ENCODE measurements around the gene BRD3. TPM values are rescaled to one million over a fixed set of nuclear protein-coding genes. Genes with fewer than 3 reads are reported as not detected.

The BRD3 gene
- total and polyA plus RNA-seq, 2 of the 8 experiments (the other 6 are each of a cell fraction or from before 2014, with no cell fraction given): 31.0 to 82.7 TPM

DNA sequence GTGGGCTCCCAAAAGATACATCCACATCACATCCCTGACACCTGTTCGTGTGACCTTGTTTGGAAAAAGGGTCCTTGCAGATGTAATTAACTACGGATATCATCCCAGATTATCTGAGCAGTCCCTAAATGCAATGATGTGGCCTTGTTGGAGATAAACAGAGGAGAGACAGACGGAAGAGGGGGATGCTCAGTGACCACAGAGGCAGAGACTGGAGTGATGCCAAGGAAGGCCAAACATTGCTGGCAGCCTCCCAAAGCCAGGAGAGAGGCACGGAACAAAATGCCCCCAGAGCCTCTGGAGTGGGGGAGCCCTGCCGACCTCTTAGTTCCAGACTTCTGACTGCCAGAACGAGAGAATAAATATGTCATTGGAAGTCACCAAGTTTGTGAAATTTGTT is 60.7 kb downstream of the BRD3 start:
- Histone ChIP-seq H4K8ac (ENCODE audit: extremely low read depth, insufficient read depth, low read length) (no peak overlapping the region), H3K36me3 (ENCODE audit: control insufficient read depth in 2 of 4, insufficient read depth in 4 of 4, low read length in 3 of 4) (no peaks in the 10 kb centered on the region), H2AFZ (ENCODE audit: low read length) (no peak overlapping the region), H2BK120ac (replicated peaks; ENCODE audit: low read depth, low read length) (no peak overlapping the region), H3K4me1 (replicated peaks in 1 of 4; ENCODE audit: control insufficient read depth in 3 of 4, insufficient read depth in 4 of 4, low read length in 3 of 4) (no peaks in the 10 kb centered on the region), H4K20me1 (replicated peaks in 1 of 2; ENCODE audit: control insufficient read depth in 1 of 2, insufficient read depth in 2 of 2, low read length in 2 of 2) (no peaks in the 10 kb centered on the region), H3K27me3 (replicated peaks in 1 of 4; ENCODE audit: control insufficient read depth in 3 of 4, extremely low read depth in 1 of 4, insufficient read depth in 3 of 4, low read length in 3 of 4) (peaks cover 0 to 2% (median 0%) of the 10 kb centered on the region in 4 experiments; a peak in 1 of 7 replicates), H3K14ac (ENCODE audit: insufficient read length) (no peak overlapping the region), H3K23ac (ENCODE audit: insufficient read length) (no peak overlapping the region), H3K4me2 (ENCODE audit: insufficient read depth in 1 of 2, low read depth in 2 of 2, low read length in 2 of 2) (no peak overlapping the region), H3K23me2 (ENCODE audit: low read depth, low read length) (peaks cover 5% of the 10 kb centered on the region; the same call in 1 of the 2 replicates), H3K56ac (replicated peaks; ENCODE audit: insufficient read length, low read depth, low read length) (no peak overlapping the region), H2AK5ac (ENCODE audit: low read depth, low read length) (no peak overlapping the region), H3K18ac (ENCODE audit: extremely low read depth, low read length) (no peak overlapping the region), H3K27ac (ENCODE audit: low read depth, low read length) (no peak overlapping the region), H4K91ac (replicated peaks; ENCODE audit: insufficient read length, low read length) (no peak overlapping the region), H3K79me2 (ENCODE audit: control insufficient read depth in 1 of 2, insufficient read depth in 2 of 2, low read length in 2 of 2) (no peaks in the 10 kb centered on the region), H3K79me1 (ENCODE audit: low read depth, low read length) (no peaks in the 10 kb centered on the region), H3K9ac (replicated peaks in 1 of 4; ENCODE audit: extremely low read depth in 1 of 4, low read depth in 3 of 4, low read length in 3 of 4) (no peak overlapping the region), H3K4ac (replicated peaks; ENCODE audit: insufficient read length, low read depth, low read length) (no peak overlapping the region), H3K9me3 (ENCODE audit: insufficient read depth in 2 of 2, low read depth in 1 of 2, low read length in 1 of 2) (peaks cover 16 to 18% of the 10 kb centered on the region in 2 experiments), H2BK5ac (ENCODE audit: low read depth, low read length) (no peak overlapping the region), H3K4me3 (ENCODE audit: extremely low read depth in 1 of 4, insufficient read depth in 2 of 4, low read depth in 3 of 4, low read length in 4 of 4) (no peak overlapping the region), H4K5ac (ENCODE audit: insufficient read length, low read depth, low read length) (no peak overlapping the region), H2BK20ac (ENCODE audit: low read length) (no peak overlapping the region), H2BK12ac (ENCODE audit: low read depth, low read length) (no peak overlapping the region), H2BK15ac (ENCODE audit: low read length) (no peak overlapping the region)
- ChIA-PET CTCF (ENCODE audit: partially characterized antibody) (interaction anchor here (0.6 to 5.6 kb wide), 6 partner anchors 12 to 1004 kb away, joined by 3 to 36 read pairs (median 4); no protein-coding TSS in a partner anchor), POLR2A (ENCODE audit: partially characterized antibody) (interaction anchor here (0.5 to 1.4 kb wide), 2 partner anchors 12 to 258 kb away, joined by 3 read pairs; no protein-coding TSS in a partner anchor)
- DNase-seq (ENCODE audit: low read depth in 1 of 2, low spot score in 2 of 2) (no peak), FAIRE-seq (no peak)
- TF ChIP-seq YY1 (IDR thresholded peaks at IDR 0.05; ENCODE audit: low read depth, low read length) (no peak), KDM1A (IDR thresholded peaks at IDR 0.05; ENCODE audit: borderline replicate concordance, low read length) (no peak), TAF1 (IDR thresholded peaks at IDR 0.05; ENCODE audit: low read depth, low read length) (no peak)
- TF ChIP-seq, protein P1, sequence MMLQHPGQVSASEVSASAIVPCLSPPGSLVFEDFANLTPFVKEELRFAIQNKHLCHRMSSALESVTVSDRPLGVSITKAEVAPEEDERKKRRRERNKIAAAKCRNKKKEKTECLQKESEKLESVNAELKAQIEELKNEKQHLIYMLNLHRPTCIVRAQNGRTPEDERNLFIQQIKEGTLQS (IDR thresholded peaks at IDR 0.05; ENCODE audit: insufficient read depth, low read depth, low read length): no peak
- WGBS, 2 experiments (ENCODE audit: extremely low coverage in 1 of 2, insufficient coverage in 1 of 2, insufficient read length in 1 of 2, insufficient replicate concordance in 2 of 2, low coverage in 1 of 2, low lambda C conversion rate in 2 of 2, missing lambda C conversion rate in 1 of 2): 74% methylated on average over 6 of the region's 6 CpGs; no CpG with 5 or more reads in 1 of the 2 experiments
